PC-9 (cell line): ENCODE data around the gene EVC2. TPM values are rescaled to one million over a fixed set of nuclear protein-coding genes. Genes with fewer than 3 reads are reported as not detected.

Source experiments
- BruUV-seq: library from RNA; stranded (reverse); fragments of 400-500 nt; replicated peaks from 2 replicates; lab custom pipeline; 2021; lab: Mats Ljungman, UMichigan
- CTCF ChIA-PET: fragments of 300-600 bp; sonication (Branson Sonifier 250); formaldehyde crosslinking; loops from one replicate; lab custom pipeline; 2022; ENCODE audit warnings: antibody characterized with exemption; lab: Charles Lee
- POLR2A ChIA-PET: fragments of 300-600 bp; sonication (Branson Sonifier 250); formaldehyde crosslinking; loops from one replicate; lab custom pipeline; 2022; ENCODE audit warnings: antibody characterized with exemption; ENCODE audit not compliant: unreplicated experiment; lab: Charles Lee
- DNase-seq, 2 experiments: peaks; one replicate each; pipeline versions ENCODE4 v3.0.0 to v3.0.0-alpha.2; 2015 to 2022; ENCODE audit warnings: mixed read lengths in 1 of 2
- H2AFZ ChIP-seq: fragments of 200-600 bp; sonication (generic); 2 replicates; pipeline ENCODE4 v1.8.1; 2017; ENCODE audit warnings: antibody characterized with exemption
- H3F3A ChIP-seq: fragments of 200-600 bp; sonication (generic); 2 replicates; pipeline ENCODE4 v1.8.1; 2017; ENCODE audit warnings: antibody characterized with exemption, mild to moderate bottlenecking, low read depth; ENCODE audit not compliant: insufficient read depth
- H3K27ac ChIP-seq: fragments of 200-600 bp; sonication (generic); 2 replicates; pipeline ENCODE4 v1.6.1; 2016; ENCODE audit warnings: mixed run types
- H3K27me3 ChIP-seq: fragments of 200-600 bp; sonication (generic); 2 replicates; pipeline ENCODE4 v1.6.1; 2016; ENCODE audit warnings: low read depth, mixed run types; ENCODE audit not compliant: insufficient read depth
- H3K36me3 ChIP-seq: fragments of 200-600 bp; sonication (generic); 2 replicates; pipeline ENCODE4 v1.6.1; 2016; ENCODE audit warnings: low read depth, mixed run types
- H3K4me1 ChIP-seq: fragments of 200-600 bp; sonication (generic); replicated peaks from 2 replicates; pipeline ENCODE4 v1.6.1; 2016; ENCODE audit warnings: mixed run types; ENCODE audit not compliant: insufficient read depth
- H3K4me2 ChIP-seq: fragments of 200-600 bp; sonication (generic); 2 replicates; pipeline ENCODE4 v1.6.1; 2017; ENCODE audit warnings: mixed run types
- H3K4me3 ChIP-seq: fragments of 200-600 bp; sonication (generic); 2 replicates; pipeline ENCODE4 v1.6.1; 2016; ENCODE audit warnings: mixed run types
- H3K79me2 ChIP-seq: fragments of 200-600 bp; sonication (generic); 2 replicates; pipeline ENCODE4 v1.6.1; 2017; ENCODE audit warnings: low read depth, mixed run types
- H3K9me2 ChIP-seq: fragments of 200-600 bp; sonication (generic); 2 replicates; pipeline ENCODE4 v1.8.1; 2017; ENCODE audit warnings: mild to moderate bottlenecking; ENCODE audit not compliant: insufficient read depth
- H3K9me3 ChIP-seq: fragments of 200-600 bp; sonication (generic); 2 replicates; pipeline ENCODE4 v1.8.1; 2016; ENCODE audit warnings: low read depth; ENCODE audit not compliant: insufficient read depth
- H4K20me1 ChIP-seq: fragments of 200-600 bp; sonication (generic); 2 replicates; pipeline ENCODE4 v1.8.1; 2017; ENCODE audit not compliant: insufficient read depth
- EZH2 ChIP-seq: fragments of 200-600 bp; sonication (generic); IDR thresholded peaks from 2 replicates; pipeline ENCODE4 v1.8.0; 2017; ENCODE audit warnings: antibody characterized with exemption, low read depth
- intact Hi-C: fragments of 100-400 bp; cut with micrococcal nuclease; formaldehyde crosslinking; loops from one replicate; pipeline ENCODE4 v1.10.0; 2022; ENCODE audit not compliant: unreplicated experiment
- total RNA-seq: library from RNA; stranded (reverse); gene quantifications from 2 replicates; pipeline ENCODE4 v1.2.3, GENCODE V29; 2021
- TF ChIP-seq, protein P1 (sequence below): fragments of 200-600 bp; sonication (generic); conservative IDR thresholded peaks from 2 replicates; pipeline ENCODE4 v1.6.1; 2017; ENCODE audit warnings: mixed run types, antibody characterized with exemption, mild to moderate bottlenecking, moderate library complexity

Gene EVC2
- total RNA-seq, 1 experiment from 2014 or later = 1.4 TPM

DNA sequence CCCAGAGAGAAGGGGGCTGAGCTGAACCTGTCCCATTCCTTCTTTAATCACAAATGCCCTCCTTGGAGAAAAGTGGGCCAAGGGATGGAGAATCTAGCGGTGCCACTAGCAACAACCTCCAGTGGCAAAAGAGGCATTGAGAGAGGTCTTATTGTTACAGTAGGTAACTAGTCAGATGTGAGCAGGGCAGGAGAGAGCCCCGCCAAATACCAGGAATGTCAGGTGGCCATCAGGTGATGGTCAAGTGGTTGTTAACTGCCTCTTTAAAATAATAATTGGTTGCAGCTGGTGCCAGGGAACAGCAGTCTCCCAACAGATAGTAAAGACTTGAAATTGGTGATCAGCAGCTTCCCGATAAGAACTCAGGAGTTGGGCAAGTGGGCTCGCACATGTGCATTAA lies 116.1 kb downstream of the EVC2 start:
- intact Hi-C loops = no loop called here
- H3K27me3 ChIP-seq = peaks cover 21% of the 10 kb centered on the region
- ChIA-PET CTCF (no interaction called here), POLR2A (no interaction called here)
- no peak overlapping the region for H3K4me3 ChIP-seq
- no peaks in the 10 kb centered on the region for H3K4me1 ChIP-seq
- H3K36me3 ChIP-seq = no peaks in the 10 kb centered on the region
- H4K20me1 ChIP-seq = no peaks in the 10 kb centered on the region
- H2AFZ ChIP-seq = no peak overlapping the region
- TF ChIP-seq, protein P1, sequence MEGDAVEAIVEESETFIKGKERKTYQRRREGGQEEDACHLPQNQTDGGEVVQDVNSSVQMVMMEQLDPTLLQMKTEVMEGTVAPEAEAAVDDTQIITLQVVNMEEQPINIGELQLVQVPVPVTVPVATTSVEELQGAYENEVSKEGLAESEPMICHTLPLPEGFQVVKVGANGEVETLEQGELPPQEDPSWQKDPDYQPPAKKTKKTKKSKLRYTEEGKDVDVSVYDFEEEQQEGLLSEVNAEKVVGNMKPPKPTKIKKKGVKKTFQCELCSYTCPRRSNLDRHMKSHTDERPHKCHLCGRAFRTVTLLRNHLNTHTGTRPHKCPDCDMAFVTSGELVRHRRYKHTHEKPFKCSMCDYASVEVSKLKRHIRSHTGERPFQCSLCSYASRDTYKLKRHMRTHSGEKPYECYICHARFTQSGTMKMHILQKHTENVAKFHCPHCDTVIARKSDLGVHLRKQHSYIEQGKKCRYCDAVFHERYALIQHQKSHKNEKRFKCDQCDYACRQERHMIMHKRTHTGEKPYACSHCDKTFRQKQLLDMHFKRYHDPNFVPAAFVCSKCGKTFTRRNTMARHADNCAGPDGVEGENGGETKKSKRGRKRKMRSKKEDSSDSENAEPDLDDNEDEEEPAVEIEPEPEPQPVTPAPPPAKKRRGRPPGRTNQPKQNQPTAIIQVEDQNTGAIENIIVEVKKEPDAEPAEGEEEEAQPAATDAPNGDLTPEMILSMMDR = no peak
- TF ChIP-seq EZH2 = no peak
- H3K9me2 ChIP-seq = no peaks in the 10 kb centered on the region
- no peaks in the 10 kb centered on the region for H3K79me2 ChIP-seq
- no peaks in the 10 kb centered on the region for H3K9me3 ChIP-seq
- H3K4me2 ChIP-seq = no peak overlapping the region
- no peak for DNase-seq
- no TSS peak for BruUV-seq
- H3F3A ChIP-seq = no peaks in the 10 kb centered on the region
- no peak overlapping the region for H3K27ac ChIP-seq

DNA sequence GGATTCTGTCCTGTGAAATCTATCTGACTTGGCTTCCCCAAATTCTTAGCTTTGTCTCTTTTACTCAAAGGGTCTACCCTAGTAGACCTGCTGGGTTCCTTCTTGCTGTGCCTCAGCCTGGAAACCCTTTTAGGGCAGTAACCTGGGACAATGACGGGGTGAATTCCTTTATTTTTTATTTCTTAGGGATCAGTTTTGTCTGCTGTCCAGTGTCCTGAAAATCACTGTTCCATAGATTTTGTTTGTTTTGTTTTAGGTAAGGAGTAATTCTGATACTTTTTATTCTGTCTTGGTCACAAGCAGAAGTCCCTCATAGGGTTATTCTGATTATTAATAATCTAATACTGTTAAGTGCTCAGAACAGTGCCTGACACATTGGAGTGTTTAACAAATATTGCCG lies 118.9 kb downstream of the EVC2 start:
- no peaks in the 10 kb centered on the region for H3K9me2 ChIP-seq
- no peak overlapping the region for H3K4me3 ChIP-seq
- TF ChIP-seq, protein P1 = no peak
- no peak for TF ChIP-seq EZH2
- ChIA-PET POLR2A (no interaction called here), CTCF (no interaction called here)
- intact Hi-C loops = no loop called here
- H3K36me3 ChIP-seq = no peaks in the 10 kb centered on the region
- peaks cover 24% of the 10 kb centered on the region for H3K27me3 ChIP-seq
- H3K4me1 ChIP-seq = no peaks in the 10 kb centered on the region
- H3K79me2 ChIP-seq = no peaks in the 10 kb centered on the region
- no TSS peak for BruUV-seq
- H3K4me2 ChIP-seq = no peak overlapping the region
- no peak for DNase-seq
- no peak overlapping the region for H3K27ac ChIP-seq
- H2AFZ ChIP-seq = no peak overlapping the region
- no peaks in the 10 kb centered on the region for H3F3A ChIP-seq
- no peaks in the 10 kb centered on the region for H3K9me3 ChIP-seq
- no peaks in the 10 kb centered on the region for H4K20me1 ChIP-seq

DNA sequence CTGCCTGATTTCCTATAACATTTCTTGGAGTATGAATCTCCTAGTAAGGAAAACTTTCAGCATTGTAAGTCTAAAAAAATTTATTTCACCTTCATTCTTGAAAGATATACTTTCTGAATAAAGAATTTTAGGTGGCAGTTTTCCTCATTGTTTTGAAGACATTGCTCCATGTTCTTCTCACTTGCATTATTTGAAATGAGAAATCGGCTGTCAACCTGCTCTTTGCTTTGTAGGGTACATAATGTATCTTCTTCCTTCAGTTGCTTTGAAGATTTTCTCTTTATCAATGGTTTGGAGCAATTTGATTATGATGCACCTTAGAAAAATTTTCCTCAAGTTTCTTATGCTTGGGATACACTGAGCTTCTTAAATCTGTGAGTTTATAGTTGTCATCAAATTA lies 120.3 kb downstream of the EVC2 start:
- Histone ChIP-seq H3K27ac (no peak overlapping the region), H3K4me1 (no peaks in the 10 kb centered on the region), H3K27me3 (peaks cover 23% of the 10 kb centered on the region), H3K9me2 (no peaks in the 10 kb centered on the region), H4K20me1 (no peaks in the 10 kb centered on the region), H3K4me3 (no peak overlapping the region), H3K36me3 (no peaks in the 10 kb centered on the region), H3K9me3 (no peaks in the 10 kb centered on the region), H2AFZ (no peak overlapping the region), H3F3A (no peaks in the 10 kb centered on the region), H3K4me2 (no peak overlapping the region), H3K79me2 (no peaks in the 10 kb centered on the region)
- TF ChIP-seq EZH2 = no peak
- TF ChIP-seq, protein P1 = no peak
- DNase-seq = no peak
- POLR2A ChIA-PET = no interaction called here
- intact Hi-C loops = no loop called here
- CTCF ChIA-PET = no interaction called here
- BruUV-seq = no TSS peak
